ENCODE results near the gene RAB37. TPM values are rescaled to one million over a fixed set of nuclear protein-coding genes. Genes with fewer than 3 reads are reported as not detected.

The RAB37 gene
- total and polyA plus RNA-seq, 2 of the 8 experiments (the other 6 are each of a cell fraction or from before 2014, with no cell fraction given): 5.5 to 6.1 TPM

- TF ChIP-seq SIN3A (conservative IDR thresholded peaks at IDR 0.05 in 1 of 2, IDR thresholded peaks at IDR 0.05 in 1 of 2; ENCODE audit: low read depth in 1 of 2, low read length in 2 of 2): no peak
- TF ChIP-seq EZH2 (IDR thresholded peaks at IDR 0.05; ENCODE audit: low read depth, low read length, severe bottlenecking): no peak
Observed at GRCh38 chr17:74756891-74757290, 19.8 kb downstream of the RAB37 start (continued).

Measured in H1 (cell line).